Right ventricle myocardium superior (tissue), 1 donor: ENCODE data around the gene RNF123. TPM values are rescaled to one million over a fixed set of nuclear protein-coding genes. Genes with fewer than 3 reads are reported as not detected.
"Not testable (repeated sequence)": the region's sequence is repeated elsewhere in the genome, so short reads cannot be mapped to it uniquely, and the experiment has no call there.

Source experiments
- ATAC-seq: fragments of 200-7000 bp; cut with Tn5 transposase; one replicate; pipeline ENCODE4 v1.9.1; 2020; ENCODE audit warnings: mild to moderate bottlenecking; ENCODE audit not compliant: poor library complexity
- DNase-seq: peaks from one replicate; pipeline ENCODE4 v3.0.0-alpha.2; 2020
- intact Hi-C: fragments of 100-400 bp; cut with DNase I; formaldehyde crosslinking; loops from one replicate; pipeline ENCODE4 v1.11.2; 2022
- total RNA-seq: library from RNA; stranded (reverse); fragmentation: NEBNext Ultra II Directional; extraction: Animal tissue kit (Norgen Biotek cat#: 25700); gene quantifications from one replicate; pipeline ENCODE4 v1.2.1, GENCODE V29; 2021
- donor health status: DM: no; HTN: yes; CAD: no; lungs with severe emphysema.

The RNF123 gene
- total RNA-seq, 1 donor from 2014 or later: 47.9 TPM

- intact Hi-C loops: no loop called here
- ATAC-seq (peak; percentile 91), DNase-seq (peak; percentile 99)
Measured at GRCh38 chr3:49723628-49724551, 34.5 kb downstream of the RNF123 start, which contains the start of gene GMPPB. Gene GMPPB (minus strand): TSS chr3:49723951. CDS start chr3:49723726, 225 bp downstream.

- ATAC-seq (no peak), DNase-seq (peak; percentile 49)
- intact Hi-C loops: no loop called here
Measured at GRCh38 chr3:49724586-49724985, 35.2 kb downstream of the RNF123 start.

- intact Hi-C loops: no loop called here
- ATAC-seq: no peak
- DNase-seq: no peak
Measured at GRCh38 chr3:49725906-49726681, 36.7 kb downstream of the RNF123 start.

- ATAC-seq: no peak
Measured at GRCh38 chr3:49727154-49727923, 38.0 kb downstream of the RNF123 start.

GRCh38 chr3:49727924-49728361 is 38.6 kb downstream of the RNF123 start:
- no peak for ATAC-seq

More at GRCh38 chr3:49727154-49727923, 38.0 kb downstream of the RNF123 start:
- intact Hi-C loops: no loop called here
- DNase-seq: no peak

GRCh38 chr3:49729966-49730609 is 40.7 kb downstream of the RNF123 start:
- intact Hi-C loops: no loop called here
- ATAC-seq (no peak), DNase-seq (no peak)

More at GRCh38 chr3:49727924-49728361, 38.6 kb downstream of the RNF123 start:
- intact Hi-C loops: no loop called here
- DNase-seq: no peak

GRCh38 chr3:49732597-49732996 is 43.2 kb downstream of the RNF123 start:
- DNase-seq (no peak), ATAC-seq (no peak)
- intact Hi-C loops: no loop called here

- DNase-seq (no peak), ATAC-seq (no peak)
- intact Hi-C loops: no loop called here
Measured at GRCh38 chr3:49733551-49733950, 44.2 kb downstream of the RNF123 start.

- DNase-seq: no peak
- intact Hi-C loops: no loop called here
- ATAC-seq: no peak
Measured at GRCh38 chr3:49734752-49735151, 45.4 kb downstream of the RNF123 start.

GRCh38 chr3:49738067-49738713 is 48.8 kb downstream of the RNF123 start:
- ATAC-seq: no peak
- DNase-seq: no peak
- intact Hi-C loops: no loop called here

GRCh38 chr3:49740427-49740826 is 51.1 kb downstream of the RNF123 start:
- DNase-seq (no peak), ATAC-seq (no peak)
- intact Hi-C loops: no loop called here

- intact Hi-C loops: no loop called here
- no peak for ATAC-seq
- DNase-seq: no peak
Measured at GRCh38 chr3:49745986-49746385, 56.6 kb downstream of the RNF123 start.

GRCh38 chr3:49747792-49748480 is 58.6 kb downstream of the RNF123 start:
- intact Hi-C loops: no loop called here
- DNase-seq (no peak), ATAC-seq (no peak)

GRCh38 chr3:49748874-49749273 is 59.5 kb downstream of the RNF123 start:
- DNase-seq, ATAC-seq, intact Hi-C loops: not testable (repeated sequence)

- intact Hi-C loops: no loop called here
- no peak for DNase-seq
- no peak for ATAC-seq
Measured at GRCh38 chr3:49750056-49750455, 60.7 kb downstream of the RNF123 start.

GRCh38 chr3:49751501-49751900 is 62.1 kb downstream of the RNF123 start:
- intact Hi-C loops: no loop called here
- DNase-seq (no peak), ATAC-seq (no peak)

- DNase-seq (no peak), ATAC-seq (no peak)
- intact Hi-C loops: no loop called here
Measured at GRCh38 chr3:49754536-49754935, 65.2 kb downstream of the RNF123 start.
